Activated CD8-positive, alpha-beta memory T cell treated with anti-CD3 and anti-CD28 coated beads for 4 hours (primary cell): ENCODE measurements around the gene PLK3.
"Not testable (repeated sequence)": the region's sequence is repeated elsewhere in the genome, so short reads cannot be mapped to it uniquely, and the experiment has no call there.

Source experiments
- DNase-seq, 2 donors: peaks; one replicate each; pipeline ENCODE4 v3.0.0-alpha.2; 2020; ENCODE audit warnings: low read depth in 2 of 2

PLK3 gene

GRCh38 chr1:44828003-44828651, 27.9 kb downstream of the PLK3 start:
- DNase-seq, result no peak

- no peak for DNase-seq
Measured at GRCh38 chr1:44828841-44829440, 28.8 kb downstream of the PLK3 start.

- no peak for DNase-seq
Measured at GRCh38 chr1:44829506-44830384, 29.6 kb downstream of the PLK3 start.

GRCh38 chr1:44830900-44831304, 30.7 kb downstream of the PLK3 start:
- no peak for DNase-seq

GRCh38 chr1:44831516-44831915, 31.3 kb downstream of the PLK3 start:
- DNase-seq, result no peak

GRCh38 chr1:44832056-44832705, 32.0 kb downstream of the PLK3 start:
- DNase-seq, result no peak

GRCh38 chr1:44834328-44834727, 34.2 kb downstream of the PLK3 start:
- no peak for DNase-seq

GRCh38 chr1:44835738-44836675, 35.8 kb downstream of the PLK3 start:
- DNase-seq, result peak; percentile 72 to 73

GRCh38 chr1:44838294-44838693, 38.1 kb downstream of the PLK3 start:
- not testable (repeated sequence) for DNase-seq

- DNase-seq, result no peak
Measured at GRCh38 chr1:44839576-44839975, 39.4 kb downstream of the PLK3 start.

GRCh38 chr1:44842486-44842861, 42.3 kb downstream of the PLK3 start:
- DNase-seq, result no peak

- no peak for DNase-seq
Measured at GRCh38 chr1:44842862-44843655, 42.9 kb downstream of the PLK3 start, which contains the start of gene PTCH2. Gene PTCH2, minus strand, starts transcription at chr1:44843253. Its CDS starts 321 bp downstream, at chr1:44842932.

- no peak for DNase-seq
Measured at GRCh38 chr1:44846985-44847384, 46.8 kb downstream of the PLK3 start.

- no peak for DNase-seq
Measured at GRCh38 chr1:44847845-44848244, 47.7 kb downstream of the PLK3 start.

GRCh38 chr1:44848456-44849181, 48.4 kb downstream of the PLK3 start:
- DNase-seq, result no peak

- DNase-seq, result no peak
Measured at GRCh38 chr1:44849575-44850132, 49.5 kb downstream of the PLK3 start.

GRCh38 chr1:44851308-44851707, 51.1 kb downstream of the PLK3 start:
- no peak for DNase-seq

- DNase-seq, result no peak
Measured at GRCh38 chr1:44853201-44853600, 53.0 kb downstream of the PLK3 start.

- no peak for DNase-seq
Measured at GRCh38 chr1:44854970-44855369, 54.8 kb downstream of the PLK3 start.
